T-helper 2 cell treated with Interferon-gamma antibody and Interleukin-4, amounts not matched to agents 5 μg/mL and 100 μg/mL, for 36 hours (primary cell): ENCODE results near the gene CGB2.
A peak's percentile ranks its signal among the peaks of the same experiment; 100 is the strongest.

Experiments used
- DNase-seq: peaks from one replicate; pipeline ENCODE4 v3.0.0; 2021; ENCODE audit warnings: low spot score
- H3K27ac Mint-ChIP-seq: one replicate; pipeline ENCODE4 v1.8.0; 2021; ENCODE audit warnings: mild to moderate bottlenecking, mixed read lengths
- H3K27me3 Mint-ChIP-seq: one replicate; pipeline ENCODE4 v1.8.0; 2021; ENCODE audit warnings: low read depth, mixed read lengths
- H3K36me3 Mint-ChIP-seq: one replicate; pipeline ENCODE4 v1.8.0; 2021; ENCODE audit warnings: low read depth, mixed read lengths
- H3K4me1 Mint-ChIP-seq: one replicate; pipeline ENCODE4 v1.8.0; 2021; ENCODE audit warnings: low read depth, mixed read lengths
- H3K4me3 Mint-ChIP-seq: one replicate; pipeline ENCODE4 v1.8.0; 2022; ENCODE audit warnings: mild to moderate bottlenecking, moderate library complexity, mixed read lengths
- H3K9me3 Mint-ChIP-seq: one replicate; pipeline ENCODE4 v1.8.0; 2021; ENCODE audit warnings: mixed read lengths

The CGB2 gene

GRCh38 chr19:48994035-48994386 lies 37.7 kb upstream of the CGB2 start:
- H3K27me3 Mint-ChIP-seq = no peaks in the 10 kb centered on the region
- H3K4me1 Mint-ChIP-seq = peaks cover 25% of the 10 kb centered on the region
- peaks cover 21% of the 10 kb centered on the region for H3K36me3 Mint-ChIP-seq
- peak overlapping the region; percentile 97 for H3K27ac Mint-ChIP-seq
- H3K9me3 Mint-ChIP-seq = no peaks in the 10 kb centered on the region
- DNase-seq = peak; percentile 11
- peak overlapping the region; percentile 90 for H3K4me3 Mint-ChIP-seq

GRCh38 chr19:48997972-48998371 lies 33.7 kb upstream of the CGB2 start:
- peak; percentile 41 for DNase-seq
- Mint-ChIP-seq H3K9me3 (no peaks in the 10 kb centered on the region), H3K27me3 (no peaks in the 10 kb centered on the region), H3K4me1 (peaks cover 18% of the 10 kb centered on the region), H3K36me3 (peaks cover 17% of the 10 kb centered on the region), H3K4me3 (no peak overlapping the region), H3K27ac (no peak overlapping the region)

- no peaks in the 10 kb centered on the region for H3K27me3 Mint-ChIP-seq
- peaks cover 18% of the 10 kb centered on the region for H3K36me3 Mint-ChIP-seq
- peaks cover 14% of the 10 kb centered on the region for H3K4me1 Mint-ChIP-seq
- no peak overlapping the region for H3K4me3 Mint-ChIP-seq
- H3K9me3 Mint-ChIP-seq = no peaks in the 10 kb centered on the region
- H3K27ac Mint-ChIP-seq = peak overlapping the region; percentile 26
- peak; percentile 47 for DNase-seq
Measured at GRCh38 chr19:48999481-49000325, 32.0 kb upstream of the CGB2 start.

- H3K36me3 Mint-ChIP-seq = peaks cover 20% of the 10 kb centered on the region
- H3K27me3 Mint-ChIP-seq = no peaks in the 10 kb centered on the region
- no peaks in the 10 kb centered on the region for H3K9me3 Mint-ChIP-seq
- no peak for DNase-seq
- no peak overlapping the region for H3K4me3 Mint-ChIP-seq
- H3K4me1 Mint-ChIP-seq = peaks cover 6% of the 10 kb centered on the region
- no peak overlapping the region for H3K27ac Mint-ChIP-seq
Measured at GRCh38 chr19:49004133-49004532, 27.6 kb upstream of the CGB2 start.

GRCh38 chr19:49004964-49005614 lies 26.6 kb upstream of the CGB2 start:
- peaks cover 18% of the 10 kb centered on the region for H3K36me3 Mint-ChIP-seq
- DNase-seq = no peak
- H3K27me3 Mint-ChIP-seq = no peaks in the 10 kb centered on the region
- H3K9me3 Mint-ChIP-seq = no peaks in the 10 kb centered on the region
- H3K4me3 Mint-ChIP-seq = no peak overlapping the region
- no peak overlapping the region for H3K27ac Mint-ChIP-seq
- no peaks in the 10 kb centered on the region for H3K4me1 Mint-ChIP-seq

GRCh38 chr19:49006905-49007304 lies 24.8 kb upstream of the CGB2 start:
- peaks cover 19% of the 10 kb centered on the region for H3K36me3 Mint-ChIP-seq
- H3K4me3 Mint-ChIP-seq = no peak overlapping the region
- no peaks in the 10 kb centered on the region for H3K4me1 Mint-ChIP-seq
- H3K9me3 Mint-ChIP-seq = no peaks in the 10 kb centered on the region
- no peak for DNase-seq
- no peaks in the 10 kb centered on the region for H3K27me3 Mint-ChIP-seq
- no peak overlapping the region for H3K27ac Mint-ChIP-seq

GRCh38 chr19:49009828-49010227 lies 21.9 kb upstream of the CGB2 start:
- no peak for DNase-seq
- Mint-ChIP-seq H3K27ac (no peak overlapping the region), H3K4me3 (no peak overlapping the region), H3K4me1 (no peaks in the 10 kb centered on the region), H3K9me3 (no peaks in the 10 kb centered on the region), H3K36me3 (peaks cover 19% of the 10 kb centered on the region), H3K27me3 (no peaks in the 10 kb centered on the region)

- Mint-ChIP-seq H3K9me3 (no peaks in the 10 kb centered on the region), H3K27ac (no peak overlapping the region), H3K27me3 (no peaks in the 10 kb centered on the region), H3K4me1 (no peaks in the 10 kb centered on the region), H3K4me3 (no peak overlapping the region), H3K36me3 (peaks cover 15% of the 10 kb centered on the region)
- DNase-seq = no peak
Measured at GRCh38 chr19:49010453-49010852, 21.2 kb upstream of the CGB2 start.

GRCh38 chr19:49011194-49011593 lies 20.5 kb upstream of the CGB2 start:
- Mint-ChIP-seq H3K4me1 (no peaks in the 10 kb centered on the region), H3K27ac (no peak overlapping the region), H3K9me3 (no peaks in the 10 kb centered on the region), H3K27me3 (no peaks in the 10 kb centered on the region), H3K36me3 (peaks cover 20% of the 10 kb centered on the region), H3K4me3 (no peak overlapping the region)
- no peak for DNase-seq

- Mint-ChIP-seq H3K4me3 (no peak overlapping the region), H3K9me3 (no peaks in the 10 kb centered on the region), H3K4me1 (peaks cover 11% of the 10 kb centered on the region), H3K27ac (no peak overlapping the region), H3K27me3 (peaks cover 10% of the 10 kb centered on the region), H3K36me3 (peaks cover 14% of the 10 kb centered on the region)
- no peak for DNase-seq
Measured at GRCh38 chr19:49014123-49014869, 17.4 kb upstream of the CGB2 start.

GRCh38 chr19:49014870-49015255 lies 16.8 kb upstream of the CGB2 start:
- Mint-ChIP-seq H3K27ac (no peak overlapping the region), H3K4me1 (peaks cover 12% of the 10 kb centered on the region), H3K9me3 (no peaks in the 10 kb centered on the region), H3K36me3 (peaks cover 14% of the 10 kb centered on the region), H3K27me3 (peaks cover 11% of the 10 kb centered on the region), H3K4me3 (no peak overlapping the region)
- DNase-seq = no peak

GRCh38 chr19:49016067-49016839 lies 15.4 kb upstream of the CGB2 start:
- Mint-ChIP-seq H3K4me1 (peaks cover 16% of the 10 kb centered on the region), H3K27ac (no peak overlapping the region), H3K4me3 (no peak overlapping the region), H3K36me3 (peaks cover 8% of the 10 kb centered on the region), H3K9me3 (no peaks in the 10 kb centered on the region), H3K27me3 (peaks cover 15% of the 10 kb centered on the region)
- DNase-seq = no peak

GRCh38 chr19:49017041-49017665 lies 14.5 kb upstream of the CGB2 start, which contains the start of gene LHB:
TSS of gene LHB (minus strand) at chr19:49017091. CDS start at chr19:49017081, 10 bp downstream.
- no peak for DNase-seq
- peaks cover 19% of the 10 kb centered on the region for H3K4me1 Mint-ChIP-seq
- H3K27ac Mint-ChIP-seq = no peak within 1 kb of the TSS
- H3K4me3 Mint-ChIP-seq = peak within 1 kb of the TSS; percentile 89
- peaks cover 17% of the 10 kb centered on the region for H3K27me3 Mint-ChIP-seq
- peaks cover 8% of the 10 kb centered on the region for H3K36me3 Mint-ChIP-seq
- H3K9me3 Mint-ChIP-seq = no peaks in the 10 kb centered on the region
